ENCODE measurements around the gene AMOTL2.

Gene AMOTL2

DNA sequence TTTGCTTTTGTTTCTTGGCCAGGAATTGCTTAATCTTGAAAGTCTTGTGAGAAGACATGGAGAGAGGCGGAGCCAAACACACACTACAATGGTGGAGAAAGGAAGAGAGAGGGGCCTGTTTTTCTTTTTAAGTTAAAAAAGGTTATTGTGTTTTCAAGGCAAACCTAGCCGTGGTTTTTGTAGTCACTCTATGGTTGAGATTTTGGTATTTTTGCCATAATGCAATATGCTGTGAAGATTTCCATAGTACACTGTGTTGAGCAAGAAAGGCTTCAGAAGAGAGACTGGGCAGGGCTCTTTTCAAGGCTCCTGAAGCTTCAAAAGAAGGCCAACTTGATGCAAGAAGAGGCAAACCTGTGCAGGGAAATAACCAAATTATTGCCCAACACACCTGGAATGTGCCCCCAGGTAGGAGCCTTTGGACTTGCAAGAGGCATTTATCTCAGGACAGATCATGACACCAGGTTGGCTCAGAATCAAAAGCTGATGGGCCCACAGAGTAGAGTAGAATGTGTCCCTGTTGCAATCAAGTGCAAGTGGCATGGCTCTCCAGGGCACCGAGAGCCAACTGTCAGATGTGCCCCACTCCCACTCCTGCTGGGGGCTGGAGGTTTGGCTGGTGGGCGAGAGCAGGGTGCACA lies 22.1 kb downstream of the AMOTL2 start:
- no peak for DNase-seq (ENCODE audit: low read depth)

- no peak for DNase-seq (ENCODE audit: low read depth)
Measured at GRCh38 chr3:134351427-134351826, 22.8 kb downstream of the AMOTL2 start.

GRCh38 chr3:134350861-134351311 lies 23.4 kb downstream of the AMOTL2 start:
- no peak for DNase-seq (ENCODE audit: low read depth)

- DNase-seq (ENCODE audit: low read depth): no peak
Measured at GRCh38 chr3:134350266-134350665, 24.0 kb downstream of the AMOTL2 start.

GRCh38 chr3:134348524-134348923 lies 25.7 kb downstream of the AMOTL2 start:
- no peak for DNase-seq (ENCODE audit: low read depth)

DNA sequence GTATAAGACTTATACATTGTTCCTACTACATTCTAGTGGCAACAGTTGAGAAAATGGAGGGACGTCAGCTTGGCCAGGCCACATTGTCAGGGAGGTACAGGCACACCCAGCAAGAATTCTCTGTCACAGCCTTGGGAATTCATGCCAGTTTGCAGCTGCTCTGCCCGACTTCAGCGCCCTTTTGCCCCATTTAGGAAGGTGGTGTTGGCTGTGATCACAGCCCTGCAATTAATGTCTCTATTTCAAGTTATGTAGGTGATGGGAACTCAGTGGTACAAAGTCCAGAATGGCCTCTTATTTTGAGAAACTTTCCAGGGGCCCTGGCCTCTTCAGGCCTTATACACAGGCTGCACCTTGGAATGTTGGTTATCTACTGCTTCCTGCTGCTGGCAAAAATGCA lies 26.7 kb downstream of the AMOTL2 start:
- DNase-seq (ENCODE audit: low read depth): no peak

DNA sequence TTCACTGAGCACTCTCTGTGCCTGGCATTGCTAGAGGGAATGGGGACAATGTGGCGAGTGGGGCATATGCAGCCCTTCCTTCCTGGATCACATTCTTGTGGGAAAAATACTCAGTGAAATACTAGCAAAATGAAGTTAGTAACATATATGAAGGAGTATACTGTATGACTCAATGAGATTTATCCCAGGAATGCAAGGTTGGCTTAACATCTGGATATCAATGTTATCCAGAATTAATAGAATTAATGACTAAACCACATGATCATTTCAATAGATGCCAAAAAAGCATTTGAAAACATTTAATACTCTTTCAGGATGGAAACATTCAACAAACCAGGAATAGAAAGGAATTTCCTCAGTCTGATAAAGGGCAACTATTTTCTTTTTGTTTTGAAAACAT lies 27.5 kb downstream of the AMOTL2 start:
- no peak for DNase-seq (ENCODE audit: low read depth)

GRCh38 chr3:134345202-134345601 lies 29.0 kb downstream of the AMOTL2 start:
- DNase-seq (ENCODE audit: low read depth): no peak

- DNase-seq (ENCODE audit: low read depth): no peak
Measured at GRCh38 chr3:134344560-134344959, 29.7 kb downstream of the AMOTL2 start.

GRCh38 chr3:134342259-134342658 lies 32.0 kb downstream of the AMOTL2 start:
- DNase-seq (ENCODE audit: low read depth): no peak

DNA sequence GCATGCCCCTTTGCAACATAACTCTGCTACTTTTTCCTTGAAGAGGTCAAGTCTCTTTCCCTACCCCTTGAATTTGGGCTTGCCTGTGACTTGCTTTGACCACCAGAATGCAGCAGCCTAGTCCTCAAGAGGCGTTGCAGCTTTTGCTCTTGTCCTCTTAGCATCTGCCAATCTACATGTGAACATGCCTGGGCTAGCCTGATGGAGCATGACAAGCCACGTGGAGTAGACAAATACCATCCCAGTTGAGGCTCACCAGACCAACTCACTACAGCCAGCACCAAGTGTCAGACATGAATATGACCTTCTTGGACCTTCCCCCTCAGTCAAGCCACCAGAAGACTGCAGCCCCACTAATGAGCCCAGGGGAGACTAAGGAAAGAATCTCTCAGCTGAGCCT lies 32.9 kb downstream of the AMOTL2 start:
- DNase-seq (ENCODE audit: low read depth): no peak

DNA sequence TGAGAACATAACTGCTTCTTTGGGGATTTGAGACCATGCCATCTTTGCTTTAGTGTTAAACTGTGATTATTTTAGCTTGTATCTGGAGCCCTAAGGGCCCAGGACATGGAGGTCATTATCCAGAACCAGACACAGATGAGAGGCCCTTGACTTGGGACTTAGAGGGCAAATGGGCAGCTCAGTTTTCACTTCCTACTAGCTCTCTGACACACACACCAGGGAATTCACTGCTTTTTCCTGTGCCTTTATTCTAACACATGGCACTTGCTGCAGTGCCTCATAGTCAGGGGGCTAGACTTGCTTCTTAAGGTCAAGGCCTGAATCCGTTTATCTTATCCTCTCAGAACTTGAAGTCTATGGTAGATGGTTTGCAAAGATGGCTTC lies 33.3 kb downstream of the AMOTL2 start:
- DNase-seq (ENCODE audit: low read depth): no peak

DNA sequence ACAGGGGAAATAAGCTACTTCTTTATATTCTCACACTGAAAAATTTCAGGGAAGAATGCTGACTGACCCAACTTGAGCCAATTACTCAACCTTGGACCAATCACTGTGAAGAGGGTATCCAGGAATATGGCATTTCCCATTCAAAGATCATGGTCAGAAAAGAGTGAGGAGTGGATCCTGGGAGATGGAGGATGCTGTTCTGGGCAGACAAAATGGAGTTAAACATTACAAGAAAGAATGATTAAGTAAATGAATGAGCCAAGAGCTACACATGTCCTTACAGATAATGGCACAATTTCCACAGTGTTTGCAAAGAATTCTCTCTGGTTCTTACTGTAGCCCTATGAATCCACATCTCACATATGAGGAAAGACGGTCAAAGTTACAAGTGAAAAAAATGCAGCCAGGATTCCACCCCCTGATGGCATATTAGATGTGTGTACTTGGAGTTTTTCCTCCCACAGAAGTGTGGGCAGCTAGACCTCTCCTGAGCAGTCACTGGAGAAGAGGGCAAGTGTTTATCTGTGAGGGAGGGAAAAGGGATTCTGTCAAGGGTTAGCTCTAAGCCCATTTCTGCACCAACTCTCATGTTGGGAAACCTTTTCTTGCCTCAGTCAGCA lies 33.8 kb downstream of the AMOTL2 start:
- DNase-seq (ENCODE audit: low read depth): no peak

- DNase-seq (ENCODE audit: low read depth): no peak
Measured at GRCh38 chr3:134339913-134340312, 34.3 kb downstream of the AMOTL2 start.

DNA sequence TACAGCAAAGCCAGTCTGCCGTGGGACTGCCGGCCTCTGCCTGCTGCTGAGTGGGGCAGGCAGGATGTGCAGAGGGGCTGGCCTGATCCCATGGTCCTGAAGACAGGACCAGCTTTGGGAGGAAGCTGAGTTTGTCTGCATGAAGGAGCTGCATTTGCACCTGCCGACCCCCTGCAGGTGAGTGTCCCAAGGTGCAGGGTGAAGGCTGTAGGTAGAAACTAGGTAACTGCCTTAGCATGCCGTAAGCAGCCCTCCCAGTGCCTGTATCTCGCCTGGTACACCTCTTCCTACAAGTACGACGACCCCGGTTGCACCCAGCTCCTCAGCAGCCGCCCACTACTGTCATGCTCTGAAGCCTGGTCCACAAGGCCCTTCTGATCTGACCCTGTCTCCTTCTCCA lies 34.9 kb downstream of the AMOTL2 start:
- no peak for DNase-seq (ENCODE audit: low read depth)

- no peak for DNase-seq (ENCODE audit: low read depth)
Measured at GRCh38 chr3:134338516-134339261, 35.6 kb downstream of the AMOTL2 start.

GRCh38 chr3:134338201-134338512 lies 36.1 kb downstream of the AMOTL2 start:
- no peak for DNase-seq (ENCODE audit: low read depth)

DNA sequence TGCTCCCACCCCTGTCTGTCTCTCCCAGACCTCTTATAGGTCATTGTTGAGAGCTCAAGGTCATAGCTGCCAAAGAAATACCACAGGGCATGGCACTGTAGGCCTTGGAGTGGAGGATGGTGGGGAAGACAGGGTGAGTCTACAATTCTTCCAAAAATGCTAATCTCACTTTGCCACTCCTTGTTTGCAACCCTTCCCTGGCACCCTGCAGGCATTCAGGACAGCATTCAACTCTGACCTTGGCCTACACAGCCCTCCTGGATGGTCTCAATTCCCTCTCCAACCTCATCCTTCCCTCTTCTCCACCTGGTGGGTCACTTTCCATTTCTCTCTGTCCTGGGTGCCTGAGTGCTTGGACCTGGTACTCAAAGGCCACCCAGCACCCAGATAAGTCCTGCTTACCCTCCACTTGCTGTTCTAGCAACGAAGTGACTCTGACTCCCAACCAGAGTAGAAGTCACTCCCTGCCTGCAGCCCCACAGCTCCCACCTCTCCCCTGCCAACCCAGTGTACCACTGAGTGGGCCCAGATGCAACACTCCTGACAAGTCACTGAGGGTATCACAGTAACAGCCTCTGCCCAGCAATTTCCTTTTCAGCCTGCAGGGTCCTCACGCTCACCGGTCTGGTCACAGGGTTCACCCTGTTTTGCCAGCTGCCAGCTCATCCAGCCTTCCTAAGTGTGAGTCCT lies 36.6 kb downstream of the AMOTL2 start:
- DNase-seq (ENCODE audit: low read depth): no peak

DNA sequence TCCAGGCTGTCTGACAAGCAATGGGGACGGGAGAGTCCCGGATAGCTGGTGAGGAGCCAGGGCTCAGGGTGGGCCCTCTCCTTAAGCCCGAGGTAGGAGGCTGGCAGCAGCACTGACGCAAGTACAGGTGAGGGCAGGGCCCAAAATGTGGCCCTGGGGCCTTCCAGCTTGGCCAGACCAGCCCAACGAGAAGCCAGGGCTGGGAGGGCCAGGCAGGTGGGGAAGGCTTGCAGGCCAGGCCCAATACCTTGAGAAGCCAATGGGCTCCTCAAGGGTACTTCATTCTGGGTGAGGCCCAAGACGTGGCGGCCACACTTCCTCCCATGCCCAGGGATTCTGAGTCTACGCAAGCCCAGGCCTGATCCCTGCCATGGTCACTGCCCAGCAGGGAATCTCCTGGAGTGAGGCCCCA lies 37.2 kb downstream of the AMOTL2 start:
- no peak for DNase-seq (ENCODE audit: low read depth)

DNA sequence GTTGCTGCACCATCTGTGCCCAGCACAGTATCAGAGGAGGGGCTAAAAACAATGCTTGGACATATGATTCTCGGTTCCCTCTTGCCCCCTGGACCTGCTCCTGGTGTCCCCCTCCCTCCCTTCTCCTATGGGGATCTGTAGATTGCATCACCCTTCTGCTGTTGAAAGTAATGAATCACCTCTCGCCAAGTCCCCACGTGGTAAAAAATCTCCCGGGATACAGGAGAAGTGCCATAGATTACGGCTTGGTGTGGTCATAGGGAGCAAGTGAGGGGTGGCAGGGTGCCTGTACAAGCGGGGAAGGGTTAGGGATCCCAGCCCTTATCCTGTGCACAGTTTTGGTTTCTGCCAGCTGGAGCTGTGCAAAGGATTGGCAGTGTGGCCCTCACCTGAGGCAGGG lies 37.7 kb downstream of the AMOTL2 start:
- no peak for DNase-seq (ENCODE audit: low read depth)

DNA sequence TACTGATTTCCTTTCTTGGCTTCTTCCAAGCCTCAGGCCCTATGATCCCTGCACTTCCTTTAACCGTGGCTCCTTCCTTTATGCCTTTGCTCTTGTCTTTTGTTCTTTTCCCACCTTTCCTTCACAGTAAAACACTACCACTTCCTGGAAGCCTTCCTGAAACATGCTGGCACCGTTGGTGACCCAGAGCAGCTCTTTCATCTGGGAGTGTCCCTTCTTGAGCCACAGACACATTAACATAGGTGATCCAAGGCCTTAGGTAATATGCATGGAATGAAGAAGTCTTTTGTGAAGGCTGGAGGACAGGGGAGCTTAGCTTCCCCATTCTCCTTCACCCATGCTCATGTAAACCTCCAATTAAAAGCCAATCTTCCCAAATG lies 39.4 kb downstream of the AMOTL2 start:
- DNase-seq (ENCODE audit: low read depth): no peak

DNA sequence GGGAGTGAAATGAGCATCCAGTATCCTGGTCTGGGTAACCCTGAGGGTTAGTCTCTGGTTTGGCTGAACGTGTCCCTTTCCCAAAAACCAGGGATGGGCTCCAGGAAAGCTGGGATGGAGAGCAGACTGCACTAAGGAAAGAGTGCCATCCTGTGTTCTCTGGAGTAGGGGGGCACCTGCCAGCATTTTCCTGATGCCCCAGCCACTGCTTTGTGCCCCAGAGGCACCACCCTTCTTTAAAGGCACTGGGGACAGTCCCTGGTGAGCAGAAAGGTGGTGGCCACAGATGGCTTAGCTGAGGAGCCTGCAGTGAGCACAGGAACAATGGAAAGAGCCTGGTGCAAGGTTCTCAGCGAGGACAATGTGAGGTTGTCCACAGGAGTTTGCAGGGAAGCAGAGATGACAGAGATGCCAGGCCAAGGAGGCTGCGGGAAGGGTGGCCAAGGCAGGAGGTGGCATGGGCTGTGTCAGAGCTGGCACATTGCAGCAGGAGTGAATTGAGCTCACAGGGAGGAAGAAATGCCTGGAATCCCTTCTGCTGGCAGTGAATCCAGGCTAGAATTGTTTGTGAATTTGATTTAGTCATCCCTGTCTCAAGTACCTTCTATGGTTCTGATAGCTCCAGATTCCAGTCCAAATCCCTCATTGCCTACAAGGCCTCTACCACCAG lies 39.9 kb downstream of the AMOTL2 start:
- DNase-seq (ENCODE audit: low read depth): no peak
